HEK293 (cell line): Measurements from ENCODE around the gene C12orf57.

Experiments used
- GLIS1 ChIP-seq: fragments of 450-650 bp; formaldehyde crosslinking; IDR thresholded peaks from 2 replicates; pipeline ENCODE4 v1.5.1; 2016; ENCODE audit warnings: missing biosample characterization, missing genetic modification characterization
- IKZF3 ChIP-seq: fragments of 450-650 bp; IDR thresholded peaks from 2 replicates; pipeline ENCODE4 v1.5.0; 2018; ENCODE audit warnings: missing biosample characterization, mild to moderate bottlenecking, missing genetic modification characterization, moderate library complexity
- MEIS1 ChIP-seq: sonication (generic); formaldehyde crosslinking; IDR thresholded peaks from 2 replicates; pipeline ENCODE4 v1.8.1; 2022; ENCODE audit warnings: missing genetic modification reagents, mild to moderate bottlenecking, borderline replicate concordance
- SALL2 ChIP-seq: fragments of 450-650 bp; formaldehyde crosslinking; IDR thresholded peaks from 2 replicates; pipeline ENCODE4 v1.5.0; 2017; ENCODE audit warnings: missing biosample characterization, mild to moderate bottlenecking, missing genetic modification characterization, borderline replicate concordance
- ZBTB1 ChIP-seq: fragments of 450-650 bp; formaldehyde crosslinking; IDR thresholded peaks from 2 replicates; pipeline ENCODE4 v1.5.1; 2016; ENCODE audit warnings: missing biosample characterization, missing genetic modification characterization
- ZBTB11 ChIP-seq: fragments of 450-650 bp; formaldehyde crosslinking; conservative IDR thresholded peaks from 2 replicates; pipeline ENCODE4 v1.5.1; 2016; ENCODE audit warnings: low read depth, missing biosample characterization, missing genetic modification characterization
- ZBTB17 ChIP-seq: fragments of 450-650 bp; formaldehyde crosslinking; IDR thresholded peaks from 2 replicates; pipeline ENCODE4 v1.5.1; 2016; ENCODE audit warnings: missing biosample characterization, missing genetic modification characterization
- ZBTB20 ChIP-seq: fragments of 450-650 bp; formaldehyde crosslinking; IDR thresholded peaks from 2 replicates; pipeline ENCODE4 v1.5.1; 2016; ENCODE audit warnings: missing biosample characterization, missing genetic modification characterization
- ZBTB21 ChIP-seq: fragments of 450-650 bp; formaldehyde crosslinking; IDR thresholded peaks from 2 replicates; pipeline ENCODE4 v1.5.1; 2017; ENCODE audit warnings: missing biosample characterization, missing genetic modification characterization
- ZBTB48 ChIP-seq: fragments of 450-650 bp; formaldehyde crosslinking; IDR thresholded peaks from 2 replicates; pipeline ENCODE4 v1.5.1; 2016; ENCODE audit warnings: missing biosample characterization, missing genetic modification characterization
- ZFHX2 ChIP-seq: fragments of 450-650 bp; formaldehyde crosslinking; conservative IDR thresholded peaks from 2 replicates; pipeline ENCODE4 v1.5.1; 2016; ENCODE audit warnings: missing biosample characterization, missing genetic modification characterization
- ZNF112 ChIP-seq: fragments of 450-650 bp; formaldehyde crosslinking; IDR thresholded peaks from 2 replicates; pipeline ENCODE4 v1.5.0; 2017; ENCODE audit warnings: missing biosample characterization, missing genetic modification characterization
- ZNF146 ChIP-seq: fragments of 450-650 bp; formaldehyde crosslinking; IDR thresholded peaks from 2 replicates; pipeline ENCODE4 v1.5.1; 2016; ENCODE audit warnings: missing biosample characterization, missing genetic modification characterization
- ZNF155 ChIP-seq: fragments of 450-650 bp; formaldehyde crosslinking; IDR thresholded peaks from 2 replicates; pipeline ENCODE4 v1.5.1; 2016; ENCODE audit warnings: missing biosample characterization, missing genetic modification characterization
- ZNF157 ChIP-seq: fragments of 450-650 bp; formaldehyde crosslinking; IDR thresholded peaks from 2 replicates; pipeline ENCODE4 v1.5.1; 2016; ENCODE audit warnings: missing biosample characterization, missing genetic modification characterization
- ZNF214 ChIP-seq: fragments of 450-650 bp; formaldehyde crosslinking; IDR thresholded peaks from 2 replicates; pipeline ENCODE4 v1.5.1; 2017; ENCODE audit warnings: missing biosample characterization, mild to moderate bottlenecking, missing genetic modification characterization, borderline replicate concordance
- ZNF341 ChIP-seq: fragments of 450-650 bp; formaldehyde crosslinking; IDR thresholded peaks from 2 replicates; pipeline ENCODE4; 2016; ENCODE audit warnings: low read depth, missing biosample characterization, missing genetic modification characterization
- ZNF350 ChIP-seq: fragments of 450-650 bp; formaldehyde crosslinking; IDR thresholded peaks from 2 replicates; pipeline ENCODE4 v1.5.0; 2017; ENCODE audit warnings: missing biosample characterization, mild to moderate bottlenecking, missing genetic modification characterization
- ZNF398 ChIP-seq: fragments of 450-650 bp; formaldehyde crosslinking; IDR thresholded peaks from 2 replicates; pipeline ENCODE4 v1.5.1; 2017; ENCODE audit warnings: missing biosample characterization, missing genetic modification characterization
- ZNF433 ChIP-seq: fragments of 450-650 bp; formaldehyde crosslinking; IDR thresholded peaks from 2 replicates; pipeline ENCODE4 v1.5.1; 2016; ENCODE audit warnings: missing biosample characterization, missing genetic modification characterization, low read depth
- ZNF558 ChIP-seq: fragments of 450-650 bp; formaldehyde crosslinking; IDR thresholded peaks from 2 replicates; pipeline ENCODE4 v1.5.1; 2016; ENCODE audit warnings: missing biosample characterization, missing genetic modification characterization
- ZNF561 ChIP-seq: fragments of 450-650 bp; IDR thresholded peaks from 2 replicates; pipeline ENCODE4 v1.5.1; 2018; ENCODE audit warnings: missing biosample characterization, missing genetic modification characterization, borderline replicate concordance
- ZNF571 ChIP-seq: fragments of 450-650 bp; formaldehyde crosslinking; IDR thresholded peaks from 2 replicates; pipeline ENCODE4 v1.5.0; 2017; ENCODE audit warnings: missing biosample characterization, missing genetic modification characterization
- ZNF76 ChIP-seq: fragments of 450-650 bp; formaldehyde crosslinking; IDR thresholded peaks from 2 replicates; pipeline ENCODE4; 2016; ENCODE audit warnings: low read depth, missing biosample characterization, missing genetic modification characterization, borderline replicate concordance
- ZSCAN4 ChIP-seq: fragments of 450-650 bp; formaldehyde crosslinking; IDR thresholded peaks from 2 replicates; pipeline ENCODE4 v1.5.1; 2017; ENCODE audit warnings: missing biosample characterization, missing genetic modification characterization
- TF ChIP-seq, protein P1 (sequence below): fragments of 450-650 bp; IDR thresholded peaks from 2 replicates; pipeline ENCODE4 v1.5.1; 2018; ENCODE audit warnings: missing biosample characterization, mild to moderate bottlenecking, missing genetic modification characterization
- TF ChIP-seq, protein P2 (sequence below): fragments of 450-650 bp; formaldehyde crosslinking; IDR thresholded peaks from 2 replicates; pipeline ENCODE4 v1.5.1; 2016; ENCODE audit warnings: missing biosample characterization, missing genetic modification characterization
- TF ChIP-seq, protein P3 (sequence below): fragments of 450-650 bp; formaldehyde crosslinking; IDR thresholded peaks from 2 replicates; pipeline ENCODE4 v1.5.1; 2016; ENCODE audit warnings: missing biosample characterization, missing genetic modification characterization

C12orf57 gene

GRCh38 chr12:6965026-6965661 is 21.3 kb downstream of the C12orf57 start (continued):
- TF ChIP-seq ZNF571 (tag by site-specific recombination) (no peak), ZNF112 (tag by site-specific recombination) (no peak), GLIS1 (peak; percentile 31; the same call in 1 of the 2 replicates), ZSCAN4 (tag by site-specific recombination) (no peak), ZNF561 (tag by site-specific recombination) (peak; percentile 89), IKZF3 (tag by site-specific recombination) (peak; percentile 70), ZNF398 (tag by site-specific recombination) (0 out of 2 replicates have a peak, but pooled peaks have one; percentile 12), ZNF157 (tag by site-specific recombination) (no peak), ZNF76 (tag by site-specific recombination) (no peak), ZBTB20 (tag by site-specific recombination) (peak; percentile 77), SALL2 (tag by site-specific recombination) (no peak), ZFHX2 (no peak), ZBTB17 (tag by site-specific recombination) (peak; percentile 62), ZNF146 (tag by site-specific recombination) (no peak), ZNF433 (tag by site-specific recombination) (no peak), ZBTB48 (peak; percentile 33; the same call in 1 of the 2 replicates), ZBTB11 (tag by site-specific recombination) (0 out of 2 replicates have a peak, but pooled peaks have one; percentile 16), ZNF558 (tag by site-specific recombination) (no peak), MEIS1 (CRISPR knock-in tag) (no peak), ZBTB1 (no peak), ZNF155 (no peak), ZNF350 (tag by site-specific recombination) (no peak), ZNF214 (tag by site-specific recombination) (no peak), ZNF341 (tag by site-specific recombination) (peak; percentile 50), ZBTB21 (tag by site-specific recombination) (no peak)
- TF ChIP-seq, protein P1, sequence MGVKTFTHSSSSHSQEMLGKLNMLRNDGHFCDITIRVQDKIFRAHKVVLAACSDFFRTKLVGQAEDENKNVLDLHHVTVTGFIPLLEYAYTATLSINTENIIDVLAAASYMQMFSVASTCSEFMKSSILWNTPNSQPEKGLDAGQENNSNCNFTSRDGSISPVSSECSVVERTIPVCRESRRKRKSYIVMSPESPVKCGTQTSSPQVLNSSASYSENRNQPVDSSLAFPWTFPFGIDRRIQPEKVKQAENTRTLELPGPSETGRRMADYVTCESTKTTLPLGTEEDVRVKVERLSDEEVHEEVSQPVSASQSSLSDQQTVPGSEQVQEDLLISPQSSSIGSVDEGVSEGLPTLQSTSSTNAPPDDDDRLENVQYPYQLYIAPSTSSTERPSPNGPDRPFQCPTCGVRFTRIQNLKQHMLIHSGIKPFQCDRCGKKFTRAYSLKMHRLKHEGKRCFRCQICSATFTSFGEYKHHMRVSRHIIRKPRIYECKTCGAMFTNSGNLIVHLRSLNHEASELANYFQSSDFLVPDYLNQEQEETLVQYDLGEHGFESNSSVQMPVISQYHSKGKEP (tag by site-specific recombination): peak; percentile 42; the same call in 1 of the 2 replicates
- TF ChIP-seq, protein P2, sequence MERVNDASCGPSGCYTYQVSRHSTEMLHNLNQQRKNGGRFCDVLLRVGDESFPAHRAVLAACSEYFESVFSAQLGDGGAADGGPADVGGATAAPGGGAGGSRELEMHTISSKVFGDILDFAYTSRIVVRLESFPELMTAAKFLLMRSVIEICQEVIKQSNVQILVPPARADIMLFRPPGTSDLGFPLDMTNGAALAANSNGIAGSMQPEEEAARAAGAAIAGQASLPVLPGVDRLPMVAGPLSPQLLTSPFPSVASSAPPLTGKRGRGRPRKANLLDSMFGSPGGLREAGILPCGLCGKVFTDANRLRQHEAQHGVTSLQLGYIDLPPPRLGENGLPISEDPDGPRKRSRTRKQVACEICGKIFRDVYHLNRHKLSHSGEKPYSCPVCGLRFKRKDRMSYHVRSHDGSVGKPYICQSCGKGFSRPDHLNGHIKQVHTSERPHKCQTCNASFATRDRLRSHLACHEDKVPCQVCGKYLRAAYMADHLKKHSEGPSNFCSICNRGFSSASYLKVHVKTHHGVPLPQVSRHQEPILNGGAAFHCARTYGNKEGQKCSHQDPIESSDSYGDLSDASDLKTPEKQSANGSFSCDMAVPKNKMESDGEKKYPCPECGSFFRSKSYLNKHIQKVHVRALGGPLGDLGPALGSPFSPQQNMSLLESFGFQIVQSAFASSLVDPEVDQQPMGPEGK (tag by site-specific recombination): peak; percentile 54
- TF ChIP-seq, protein P3, sequence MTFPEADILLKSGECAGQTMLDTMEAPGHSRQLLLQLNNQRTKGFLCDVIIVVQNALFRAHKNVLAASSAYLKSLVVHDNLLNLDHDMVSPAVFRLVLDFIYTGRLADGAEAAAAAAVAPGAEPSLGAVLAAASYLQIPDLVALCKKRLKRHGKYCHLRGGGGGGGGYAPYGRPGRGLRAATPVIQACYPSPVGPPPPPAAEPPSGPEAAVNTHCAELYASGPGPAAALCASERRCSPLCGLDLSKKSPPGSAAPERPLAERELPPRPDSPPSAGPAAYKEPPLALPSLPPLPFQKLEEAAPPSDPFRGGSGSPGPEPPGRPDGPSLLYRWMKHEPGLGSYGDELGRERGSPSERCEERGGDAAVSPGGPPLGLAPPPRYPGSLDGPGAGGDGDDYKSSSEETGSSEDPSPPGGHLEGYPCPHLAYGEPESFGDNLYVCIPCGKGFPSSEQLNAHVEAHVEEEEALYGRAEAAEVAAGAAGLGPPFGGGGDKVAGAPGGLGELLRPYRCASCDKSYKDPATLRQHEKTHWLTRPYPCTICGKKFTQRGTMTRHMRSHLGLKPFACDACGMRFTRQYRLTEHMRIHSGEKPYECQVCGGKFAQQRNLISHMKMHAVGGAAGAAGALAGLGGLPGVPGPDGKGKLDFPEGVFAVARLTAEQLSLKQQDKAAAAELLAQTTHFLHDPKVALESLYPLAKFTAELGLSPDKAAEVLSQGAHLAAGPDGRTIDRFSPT: no peak
